K562 (cell line): ENCODE measurements around the gene TTC13. TPM values are rescaled to one million over a fixed set of nuclear protein-coding genes. Genes with fewer than 3 reads are reported as not detected.

Source experiments
- ATAC-seq: fragments of 200-7000 bp; cut with Tn5 transposase; 3 replicates; pipeline ENCODE4 v1.9.1; 2020; ENCODE audit warnings: moderate library complexity
- BruUV-seq: library from RNA; stranded (reverse); fragments of 400-500 nt; replicated peaks from 2 replicates; lab custom pipeline; 2021; lab: Mats Ljungman, UMichigan
- CTCF ChIA-PET: fragments of 300-600 bp; formaldehyde crosslinking; extraction: SDS; loops from one replicate; lab custom pipeline; 2021; ENCODE audit warnings: low intra/inter-chr PET ratio; lab: Yijun Ruan, JAX
- POLR2A ChIA-PET: fragments of 300-600, 350-650 bp; sonication (Branson Sonifier 250); formaldehyde crosslinking; extraction: SDS; loops from one replicate; lab custom pipeline; 2021; ENCODE audit warnings: antibody characterized with exemption, inconsistent platforms; lab: Yijun Ruan, JAX
- DNase-seq, 4 experiments: peaks; one replicate each; pipeline versions ENCODE4 v3.0.0 to v3.0.0-alpha.2; 2011 to 2018; ENCODE audit warnings: low spot score in 3 of 4, mixed read lengths in 3 of 4; ENCODE audit errors: extremely low read depth in 1 of 4
- FAIRE-seq: peaks from 2 replicates; lab custom pipeline; 2011; peaks lifted over from hg19 to GRCh38; lab: Jason Lieb, UNC
- H2AFZ ChIP-seq: 2 replicates; pipeline ENCODE4 v1.6.0; 2011; ENCODE audit warnings: low read depth, low read length, control low read depth, inconsistent platforms
- H3K27ac ChIP-seq: fragments of 200-600 bp; 3 replicates; pipeline ENCODE4 v1.8.0; 2011; ENCODE audit warnings: low read depth, mild to moderate bottlenecking, control low read depth, inconsistent platforms, low read length, moderate library complexity, mixed read lengths; ENCODE audit errors: extremely low read depth
- H3K27me3 ChIP-seq, 2 experiments: fragments of 300-600 bp in 1 of 2; 2 replicates in 1 of 2; 3 replicates in 1 of 2; pipeline versions ENCODE4 v1.6.0 to v1.8.0; 2011; ENCODE audit warnings: inconsistent platforms in 2 of 2, low read length in 2 of 2, mild to moderate bottlenecking in 1 of 2, mixed read lengths in 1 of 2, moderate library complexity in 1 of 2; ENCODE audit not compliant: control insufficient read depth in 2 of 2, insufficient read depth in 2 of 2
- H3K36me3 ChIP-seq: fragments of 300-600 bp; 3 replicates; pipeline ENCODE4 v1.8.0; 2011; ENCODE audit warnings: mild to moderate bottlenecking, low read length, inconsistent platforms; ENCODE audit not compliant: control insufficient read depth, insufficient read depth
- H3K4me1 ChIP-seq, 2 experiments: fragments of 200-600 bp in 1 of 2; replicated peaks in 1 of 2; 2 replicates in 1 of 2; 3 replicates in 1 of 2; pipeline versions ENCODE4 v1.5.1 to v1.8.0; 2011; ENCODE audit warnings: inconsistent platforms in 2 of 2, low read length in 2 of 2, mild to moderate bottlenecking in 1 of 2, mixed read lengths in 1 of 2, moderate library complexity in 1 of 2; ENCODE audit not compliant: control insufficient read depth in 2 of 2, insufficient read depth in 2 of 2
- H3K4me2 ChIP-seq: 2 replicates; pipeline ENCODE4 v1.6.1; 2011; ENCODE audit warnings: low read length, control low read depth, inconsistent platforms, mixed read lengths; ENCODE audit not compliant: insufficient read depth
- H3K4me3 ChIP-seq: fragments of 200-600 bp; sonication (generic), shearing (Covaris generic); 2 replicates; pipeline ENCODE4 v1.5.1; 2016; ENCODE audit warnings: control low read depth, inconsistent platforms
- H3K79me2 ChIP-seq: fragments of 200-600 bp; 3 replicates; pipeline ENCODE4 v1.8.0; 2011; ENCODE audit warnings: low read length, inconsistent platforms; ENCODE audit not compliant: control insufficient read depth, insufficient read depth
- H3K9ac ChIP-seq, 2 experiments: 2 replicates each; pipeline versions ENCODE4 v1.6.0 to v1.6.1; 2011; ENCODE audit warnings: low read depth in 2 of 2, low read length in 2 of 2, control low read depth in 1 of 2, inconsistent platforms in 1 of 2, mild to moderate bottlenecking in 1 of 2, mixed read lengths in 1 of 2; ENCODE audit not compliant: insufficient read depth in 1 of 2
- H3K9me1 ChIP-seq: one replicate; pipeline ENCODE4 v1.6.0; 2011; ENCODE audit warnings: inconsistent platforms, mild to moderate bottlenecking, low read length, moderate library complexity; ENCODE audit not compliant: control insufficient read depth, insufficient read depth
- H3K9me3 ChIP-seq: replicated peaks from 2 replicates; pipeline ENCODE4 v1.5.1; 2011; ENCODE audit warnings: low read depth, low read length, inconsistent platforms; ENCODE audit not compliant: control insufficient read depth, insufficient read depth
- H4K20me1 ChIP-seq: replicated peaks from 2 replicates; pipeline ENCODE4 v1.6.1; 2011; ENCODE audit warnings: low read length, inconsistent platforms, mixed read lengths; ENCODE audit not compliant: control insufficient read depth, insufficient read depth
- ATF7 ChIP-seq: fragments of 450-650 bp; IDR thresholded peaks from 2 replicates; pipeline ENCODE4 v1.7.1; 2014; ENCODE audit warnings: mild to moderate bottlenecking, moderate library complexity
- CREBBP ChIP-seq: IDR thresholded peaks from one replicate; pipeline ENCODE4 v1.6.1; 2012; ENCODE audit warnings: low read depth, mild to moderate bottlenecking, control low read depth, inconsistent platforms, low read length
- FOXP1 ChIP-seq: sonication (generic); formaldehyde crosslinking; IDR thresholded peaks from 2 replicates; pipeline ENCODE4 v1.8.0; 2022; ENCODE audit warnings: mild to moderate bottlenecking, missing genetic modification reagents
- NFYB ChIP-seq: IDR thresholded peaks from 2 replicates; pipeline ENCODE4 v1.6.1; 2011; ENCODE audit warnings: mild to moderate bottlenecking, moderate library complexity; ENCODE audit not compliant: insufficient read length; ENCODE audit errors: extremely low read depth
- NUFIP1 ChIP-seq: fragments of 450-650 bp; IDR thresholded peaks from 2 replicates; pipeline ENCODE4 v1.6.1; 2018; ENCODE audit not compliant: partially characterized antibody
- POLR2G ChIP-seq: fragments of 200-400 bp; formaldehyde crosslinking; IDR thresholded peaks from 2 replicates; pipeline ENCODE4 v1.6.1; 2017; ENCODE audit warnings: low read depth, mild to moderate bottlenecking, antibody characterized with exemption, low read length, moderate library complexity
- PTTG1 ChIP-seq: fragments of 450-650 bp; IDR thresholded peaks from 2 replicates; pipeline ENCODE4 v1.6.1; 2016; ENCODE audit warnings: low read depth, mild to moderate bottlenecking, missing genetic modification characterization, missing compliant biosample characterization
- RBBP5 ChIP-seq: fragments of 200-600 bp; sonication (generic); IDR thresholded peaks from 2 replicates; pipeline ENCODE4 v1.6.1; 2012; ENCODE audit warnings: borderline replicate concordance, mild to moderate bottlenecking, low read length, control low read depth, inconsistent platforms; ENCODE audit not compliant: insufficient read depth, poor library complexity, severe bottlenecking
- RBM34 ChIP-seq: fragments of 200-400 bp; formaldehyde crosslinking; IDR thresholded peaks from 2 replicates; pipeline ENCODE4 v1.6.1; 2018; ENCODE audit warnings: low read length, borderline replicate concordance; ENCODE audit not compliant: insufficient read depth
- ZNF253 ChIP-seq: fragments of 250-450 bp; sonication (Bioruptor Pico); conservative IDR thresholded peaks from 2 replicates; pipeline ENCODE4 v1.6.1; 2021; ENCODE audit warnings: mild to moderate bottlenecking
- WGBS: fragments of 100-300 bp; shearing (Covaris generic); methylation state at CpG from one replicate; pipeline ENCODE4 v1.1.6; 2016; ENCODE audit warnings: low coverage, mixed read lengths; ENCODE audit not compliant: insufficient coverage; ENCODE audit errors: missing lambda C conversion rate; 5-methylcytosine and 5-hydroxymethylcytosine counted together
- in situ Hi-C: fragments of 300-500 bp; cut with MboI; formaldehyde crosslinking; loops from 4 replicates; pipeline ENCODE4 v1.15.0; 2018; ENCODE audit warnings: inconsistent platforms, mixed read lengths
- intact Hi-C: fragments of 100-400 bp; cut with micrococcal nuclease; formaldehyde crosslinking; loops from 2 replicates; pipeline ENCODE4 v1.14.2; 2022
- polyA plus RNA-seq, 8 experiments: library from polyadenylated mRNA; depleted of rRNA in 4 of 8; stranded (reverse) in 5 of 8; unstranded in 3 of 8; fragments of >200 nt; fragmentation: Nextera tagmentation in 2 of 8; fragmentation: Illumina TruSeq in 1 of 8; extraction: Ambion mirVana in 2 of 8; extraction: Trizol in 1 of 8; gene quantifications; 2 replicates each; pipeline versions ENCODE4 v1.2.1 to v1.2.3, GENCODE V29; 2011 to 2014; ENCODE audit warnings: inconsistent platforms in 1 of 8, missing spikeins in 1 of 8
- total RNA-seq, 7 experiments: library from RNA; depleted of rRNA in 6 of 7; stranded (reverse); fragments of >200 nt in 6 of 7; fragmentation: Illumina TruSeq in 2 of 7; extraction: Trizol in 2 of 7; gene quantifications; 2 replicates each; pipeline versions ENCODE4 v1.2.1 to v1.2.3, GENCODE V29; 2011 to 2021; ENCODE audit warnings: low replicate concordance in 1 of 7
- TF ChIP-seq, protein P1 (sequence below): fragments of 250-450 bp; sonication (Bioruptor Pico); IDR thresholded peaks from 2 replicates; pipeline ENCODE4 v1.9.0; 2021; ENCODE audit warnings: mild to moderate bottlenecking
- TF ChIP-seq, protein P2 (sequence below), 2 experiments: fragments of 250-450 bp in 1 of 2; fragments of 450-650 bp in 1 of 2; sonication (Bioruptor Pico) in 1 of 2; IDR thresholded peaks; 2 replicates each; pipeline versions ENCODE4 v1.6.1 to v1.8.0; 2016 to 2021; ENCODE audit warnings: mild to moderate bottlenecking in 2 of 2, moderate library complexity in 2 of 2, missing compliant biosample characterization in 1 of 2, missing genetic modification characterization in 1 of 2
- TF ChIP-seq, protein P3 (sequence below), 2 experiments: fragments of 450-650 bp in 1 of 2; sonication (generic) in 1 of 2; formaldehyde crosslinking; conservative IDR thresholded peaks; 2 replicates each; pipeline versions ENCODE4 v1.4.0 to v1.8.1; 2020 to 2022; ENCODE audit warnings: mild to moderate bottlenecking in 1 of 2, missing genetic modification reagents in 1 of 2
- TF ChIP-seq, protein P4 (sequence below): sonication (generic); formaldehyde crosslinking; IDR thresholded peaks from 2 replicates; pipeline ENCODE4 v1.8.0; 2022; ENCODE audit warnings: mild to moderate bottlenecking, missing genetic modification reagents
- TF ChIP-seq, protein P5 (sequence below): sonication (generic); formaldehyde crosslinking; IDR thresholded peaks from 2 replicates; pipeline ENCODE4 v1.8.1; 2023; ENCODE audit warnings: mild to moderate bottlenecking, missing genetic modification reagents, moderate library complexity
- TF ChIP-seq, protein P6 (sequence below), 2 experiments: fragments of 450-650 bp in 1 of 2; sonication (generic) in 1 of 2; formaldehyde crosslinking in 1 of 2; IDR thresholded peaks in 1 of 2; conservative IDR thresholded peaks in 1 of 2; 2 replicates each; pipeline versions ENCODE4 v1.6.1 to v1.8.1; 2016 to 2023; ENCODE audit warnings: mild to moderate bottlenecking in 2 of 2, moderate library complexity in 2 of 2, inconsistent platforms in 1 of 2, missing genetic modification reagents in 1 of 2

Gene TTC13
- total and polyA plus RNA-seq, 9 of the 15 experiments (the other 6 are each of a cell fraction or from before 2014, with no cell fraction given) = 1.7 to 13.8 (median 9.6) TPM

DNA sequence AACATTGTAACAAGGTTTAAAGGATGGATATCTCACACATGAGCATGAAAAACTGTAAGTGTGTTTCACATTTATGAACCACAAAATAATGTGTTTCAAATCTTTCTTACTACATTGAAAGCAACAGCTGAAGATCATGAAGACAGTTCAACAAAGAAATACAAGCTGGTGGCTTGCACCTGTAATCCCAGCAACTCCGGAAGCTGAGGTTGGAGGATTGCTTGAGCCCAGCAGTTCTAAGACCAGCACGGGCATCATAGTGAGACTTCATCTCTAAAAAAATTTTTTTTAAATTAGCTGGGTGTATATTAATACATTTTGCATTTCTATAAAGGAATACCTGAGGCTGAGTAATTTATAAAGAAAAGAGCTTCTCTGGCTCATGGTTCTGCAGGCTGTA lies 83.2 kb downstream of the TTC13 start:
- H3K4me1 ChIP-seq = no peaks in the 10 kb centered on the region
- no peak overlapping the region for H3K4me2 ChIP-seq
- CTCF ChIA-PET = no interaction called here
- in situ Hi-C loops = no loop called here
- DNase-seq (no peak), FAIRE-seq (no peak), ATAC-seq (no peak)
- H3K9ac ChIP-seq = no peak overlapping the region
- no peaks in the 10 kb centered on the region for H3K9me1 ChIP-seq
- POLR2A ChIA-PET = interaction anchor here (0.6 to 3.3 kb wide), 5 partner anchors 9 to 923 kb away, joined by 3 to 17 read pairs (median 6); no protein-coding TSS in a partner anchor
- H3K9me3 ChIP-seq = no peaks in the 10 kb centered on the region
- H2AFZ ChIP-seq = no peak overlapping the region
- H3K27me3 ChIP-seq = peaks cover 44 to 50% of the 10 kb centered on the region in 2 experiments
- H3K79me2 ChIP-seq = no peaks in the 10 kb centered on the region
- no peak overlapping the region for H3K27ac ChIP-seq
- H4K20me1 ChIP-seq = 0 out of 2 replicates have a peak, but pooled peaks cover 5% of the 10 kb centered on the region
- WGBS = 0% methylated on average over 2 of the region's 2 CpGs
- H3K4me3 ChIP-seq = no peak overlapping the region
- H3K36me3 ChIP-seq = no peaks in the 10 kb centered on the region
- intact Hi-C loops = no loop called here
- no TSS peak for BruUV-seq
- TF ChIP-seq, protein P1, sequence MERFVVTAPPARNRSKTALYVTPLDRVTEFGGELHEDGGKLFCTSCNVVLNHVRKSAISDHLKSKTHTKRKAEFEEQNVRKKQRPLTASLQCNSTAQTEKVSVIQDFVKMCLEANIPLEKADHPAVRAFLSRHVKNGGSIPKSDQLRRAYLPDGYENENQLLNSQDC (CRISPR knock-in tag) = no peak
- TF ChIP-seq NFYB (no peak), POLR2G (no peak), CREBBP (no peak), NUFIP1 (no peak), RBBP5 (no peak), PTTG1 (tag) (no peak), ATF7 (no peak), ZNF253 (CRISPR knock-in tag) (no peak), FOXP1 (CRISPR knock-in tag) (no peak), RBM34 (no peak)
- TF ChIP-seq, protein P2, sequence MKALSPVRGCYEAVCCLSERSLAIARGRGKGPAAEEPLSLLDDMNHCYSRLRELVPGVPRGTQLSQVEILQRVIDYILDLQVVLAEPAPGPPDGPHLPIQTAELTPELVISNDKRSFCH (CRISPR knock-in tag; IDR thresholded peaks at IDR 0.05) = no peak
- TF ChIP-seq, protein P2 (tag; IDR thresholded peaks at IDR 0.05) = no peak
- TF ChIP-seq, protein P3, sequence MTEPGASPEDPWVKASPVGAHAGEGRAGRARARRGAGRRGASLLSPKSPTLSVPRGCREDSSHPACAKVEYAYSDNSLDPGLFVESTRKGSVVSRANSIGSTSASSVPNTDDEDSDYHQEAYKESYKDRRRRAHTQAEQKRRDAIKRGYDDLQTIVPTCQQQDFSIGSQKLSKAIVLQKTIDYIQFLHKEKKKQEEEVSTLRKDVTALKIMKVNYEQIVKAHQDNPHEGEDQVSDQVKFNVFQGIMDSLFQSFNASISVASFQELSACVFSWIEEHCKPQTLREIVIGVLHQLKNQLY (CRISPR knock-in tag; conservative IDR thresholded peaks at IDR 0.05) = no peak
- TF ChIP-seq, protein P4, sequence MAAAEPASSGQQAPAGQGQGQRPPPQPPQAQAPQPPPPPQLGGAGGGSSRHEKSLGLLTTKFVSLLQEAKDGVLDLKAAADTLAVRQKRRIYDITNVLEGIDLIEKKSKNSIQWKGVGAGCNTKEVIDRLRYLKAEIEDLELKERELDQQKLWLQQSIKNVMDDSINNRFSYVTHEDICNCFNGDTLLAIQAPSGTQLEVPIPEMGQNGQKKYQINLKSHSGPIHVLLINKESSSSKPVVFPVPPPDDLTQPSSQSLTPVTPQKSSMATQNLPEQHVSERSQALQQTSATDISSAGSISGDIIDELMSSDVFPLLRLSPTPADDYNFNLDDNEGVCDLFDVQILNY (CRISPR knock-in tag) = no peak
- TF ChIP-seq, protein P5, sequence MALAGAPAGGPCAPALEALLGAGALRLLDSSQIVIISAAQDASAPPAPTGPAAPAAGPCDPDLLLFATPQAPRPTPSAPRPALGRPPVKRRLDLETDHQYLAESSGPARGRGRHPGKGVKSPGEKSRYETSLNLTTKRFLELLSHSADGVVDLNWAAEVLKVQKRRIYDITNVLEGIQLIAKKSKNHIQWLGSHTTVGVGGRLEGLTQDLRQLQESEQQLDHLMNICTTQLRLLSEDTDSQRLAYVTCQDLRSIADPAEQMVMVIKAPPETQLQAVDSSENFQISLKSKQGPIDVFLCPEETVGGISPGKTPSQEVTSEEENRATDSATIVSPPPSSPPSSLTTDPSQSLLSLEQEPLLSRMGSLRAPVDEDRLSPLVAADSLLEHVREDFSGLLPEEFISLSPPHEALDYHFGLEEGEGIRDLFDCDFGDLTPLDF (CRISPR knock-in tag) = no peak
- TF ChIP-seq, protein P6, sequence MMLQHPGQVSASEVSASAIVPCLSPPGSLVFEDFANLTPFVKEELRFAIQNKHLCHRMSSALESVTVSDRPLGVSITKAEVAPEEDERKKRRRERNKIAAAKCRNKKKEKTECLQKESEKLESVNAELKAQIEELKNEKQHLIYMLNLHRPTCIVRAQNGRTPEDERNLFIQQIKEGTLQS (IDR thresholded peaks at IDR 0.05) = no peak
- TF ChIP-seq, protein P6 (CRISPR knock-in tag; conservative IDR thresholded peaks at IDR 0.05) = no peak
